Measurements from ENCODE around the gene NUBPL.
"Not testable (repeated sequence)": the region's sequence is repeated elsewhere in the genome, so short reads cannot be mapped to it uniquely, and the experiment has no call there.

NUBPL gene

GRCh38 chr14:31578266-31578665, 17.1 kb downstream of the NUBPL start:
- no peak for DNase-seq (ENCODE audit: low read depth, low spot score)

GRCh38 chr14:31578792-31579501, 17.7 kb downstream of the NUBPL start:
- no peak for DNase-seq (ENCODE audit: low read depth, low spot score)

- no peak for DNase-seq (ENCODE audit: low read depth, low spot score)
Measured at GRCh38 chr14:31580234-31580633, 19.0 kb downstream of the NUBPL start.

GRCh38 chr14:31582286-31582691, 21.1 kb downstream of the NUBPL start:
- DNase-seq (ENCODE audit: low read depth, low spot score) = no peak

GRCh38 chr14:31582836-31583452, 21.7 kb downstream of the NUBPL start:
- DNase-seq (ENCODE audit: low read depth, low spot score) = no peak

- DNase-seq (ENCODE audit: low read depth, low spot score) = no peak
Measured at GRCh38 chr14:31590206-31590605, 29.0 kb downstream of the NUBPL start.

GRCh38 chr14:31592122-31592521, 30.9 kb downstream of the NUBPL start:
- DNase-seq (ENCODE audit: low read depth, low spot score) = no peak

- DNase-seq (ENCODE audit: low read depth, low spot score) = no peak
Measured at GRCh38 chr14:31592631-31593030, 31.4 kb downstream of the NUBPL start.

- no peak for DNase-seq (ENCODE audit: low read depth, low spot score)
Measured at GRCh38 chr14:31596342-31597095, 35.3 kb downstream of the NUBPL start.

- DNase-seq (ENCODE audit: low read depth, low spot score) = no peak
Measured at GRCh38 chr14:31605702-31606101, 44.5 kb downstream of the NUBPL start.

- no peak for DNase-seq (ENCODE audit: low read depth, low spot score)
Measured at GRCh38 chr14:31611778-31612433, 50.7 kb downstream of the NUBPL start.

- DNase-seq (ENCODE audit: low read depth, low spot score) = no peak
Measured at GRCh38 chr14:31613188-31613587, 52.0 kb downstream of the NUBPL start.

GRCh38 chr14:31618884-31619283, 57.7 kb downstream of the NUBPL start:
- DNase-seq (ENCODE audit: low read depth, low spot score) = not testable (repeated sequence)

- DNase-seq (ENCODE audit: low read depth, low spot score) = no peak
Measured at GRCh38 chr14:31619440-31619839, 58.2 kb downstream of the NUBPL start.

GRCh38 chr14:31620898-31621297, 59.7 kb downstream of the NUBPL start:
- DNase-seq (ENCODE audit: low read depth, low spot score) = not testable (repeated sequence)

GRCh38 chr14:31622060-31622459, 60.9 kb downstream of the NUBPL start:
- DNase-seq (ENCODE audit: low read depth, low spot score) = no peak

- DNase-seq (ENCODE audit: low read depth, low spot score) = not testable (repeated sequence)
Measured at GRCh38 chr14:31652900-31653299, 91.7 kb downstream of the NUBPL start.

GRCh38 chr14:31657917-31658316, 96.7 kb downstream of the NUBPL start:
- no peak for DNase-seq (ENCODE audit: low read depth, low spot score)

- no peak for DNase-seq (ENCODE audit: low read depth, low spot score)
Measured at GRCh38 chr14:31659278-31659677, 98.1 kb downstream of the NUBPL start.

GRCh38 chr14:31660191-31660590, 99.0 kb downstream of the NUBPL start:
- no peak for DNase-seq (ENCODE audit: low read depth, low spot score)

GRCh38 chr14:31660728-31661127, 99.5 kb downstream of the NUBPL start:
- no peak for DNase-seq (ENCODE audit: low read depth, low spot score)

- DNase-seq (ENCODE audit: low read depth, low spot score) = no peak
Measured at GRCh38 chr14:31668348-31668747, 107.1 kb downstream of the NUBPL start.
